ENCODE data around the gene PCDHGA5.
"Not testable (repeated sequence)": the region's sequence is repeated elsewhere in the genome, so short reads cannot be mapped to it uniquely, and the experiment has no call there.

The PCDHGA5 gene

DNA sequence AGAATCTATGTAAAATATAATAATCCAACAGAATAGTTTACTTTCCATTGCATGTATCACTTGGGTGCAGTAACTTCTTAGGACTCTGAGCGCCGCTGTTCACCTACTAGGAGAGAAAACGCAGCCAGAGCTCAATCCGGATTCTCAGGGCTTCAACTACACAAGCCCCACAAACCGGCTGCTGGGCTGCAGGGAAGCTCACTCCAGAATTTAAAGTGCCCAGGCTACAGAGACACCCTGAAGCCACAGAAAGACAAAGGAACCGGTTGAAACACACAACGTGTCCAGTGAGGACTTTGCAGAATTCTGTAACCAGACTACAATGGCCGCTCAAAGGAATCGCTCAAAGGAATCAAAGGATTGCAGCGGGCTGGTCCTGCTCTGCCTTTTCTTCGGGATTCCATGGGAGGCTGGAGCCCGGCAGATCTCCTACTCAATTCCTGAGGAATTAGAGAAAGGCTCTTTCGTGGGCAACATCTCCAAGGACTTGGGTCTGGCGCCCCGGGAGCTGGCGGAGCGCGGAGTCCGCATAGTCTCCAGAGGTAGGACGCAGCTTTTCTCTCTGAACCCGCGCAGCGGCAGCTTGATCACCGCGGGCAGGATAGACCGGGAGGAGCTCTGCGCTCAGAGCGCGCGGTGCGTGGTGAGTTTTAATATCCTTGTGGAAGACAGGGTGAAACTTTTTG lies 49.0 kb downstream of the PCDHGA5 start, which contains the start of gene PCDHGA10:
PCDHGA10 (plus strand) TSS at position 134 of the 686 bp plus-strand sequence; CDS start at position 323, 189 bp downstream.
- Histone ChIP-seq H3K27me3 (ENCODE audit: insufficient read depth, poor library complexity, severe bottlenecking) (peaks cover 3% of the 10 kb centered on the region), H3K4me3 (replicated peaks; ENCODE audit: insufficient read depth, low read length) (peak within 1 kb of the TSS; percentile 68), H3K27ac (replicated peaks) (no peak within 1 kb of the TSS)
- no peak for TF ChIP-seq SPI1 (IDR thresholded peaks at IDR 0.05; ENCODE audit: borderline replicate concordance, low read depth)
- TF ChIP-seq, protein P1, sequence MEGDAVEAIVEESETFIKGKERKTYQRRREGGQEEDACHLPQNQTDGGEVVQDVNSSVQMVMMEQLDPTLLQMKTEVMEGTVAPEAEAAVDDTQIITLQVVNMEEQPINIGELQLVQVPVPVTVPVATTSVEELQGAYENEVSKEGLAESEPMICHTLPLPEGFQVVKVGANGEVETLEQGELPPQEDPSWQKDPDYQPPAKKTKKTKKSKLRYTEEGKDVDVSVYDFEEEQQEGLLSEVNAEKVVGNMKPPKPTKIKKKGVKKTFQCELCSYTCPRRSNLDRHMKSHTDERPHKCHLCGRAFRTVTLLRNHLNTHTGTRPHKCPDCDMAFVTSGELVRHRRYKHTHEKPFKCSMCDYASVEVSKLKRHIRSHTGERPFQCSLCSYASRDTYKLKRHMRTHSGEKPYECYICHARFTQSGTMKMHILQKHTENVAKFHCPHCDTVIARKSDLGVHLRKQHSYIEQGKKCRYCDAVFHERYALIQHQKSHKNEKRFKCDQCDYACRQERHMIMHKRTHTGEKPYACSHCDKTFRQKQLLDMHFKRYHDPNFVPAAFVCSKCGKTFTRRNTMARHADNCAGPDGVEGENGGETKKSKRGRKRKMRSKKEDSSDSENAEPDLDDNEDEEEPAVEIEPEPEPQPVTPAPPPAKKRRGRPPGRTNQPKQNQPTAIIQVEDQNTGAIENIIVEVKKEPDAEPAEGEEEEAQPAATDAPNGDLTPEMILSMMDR (IDR thresholded peaks at IDR 0.05; ENCODE audit: insufficient read depth, low read length): peak; percentile 51
- DNase-seq (ENCODE audit: low read depth in 1 of 2, low spot score in 1 of 2): peak; percentile 48 to 79

DNA sequence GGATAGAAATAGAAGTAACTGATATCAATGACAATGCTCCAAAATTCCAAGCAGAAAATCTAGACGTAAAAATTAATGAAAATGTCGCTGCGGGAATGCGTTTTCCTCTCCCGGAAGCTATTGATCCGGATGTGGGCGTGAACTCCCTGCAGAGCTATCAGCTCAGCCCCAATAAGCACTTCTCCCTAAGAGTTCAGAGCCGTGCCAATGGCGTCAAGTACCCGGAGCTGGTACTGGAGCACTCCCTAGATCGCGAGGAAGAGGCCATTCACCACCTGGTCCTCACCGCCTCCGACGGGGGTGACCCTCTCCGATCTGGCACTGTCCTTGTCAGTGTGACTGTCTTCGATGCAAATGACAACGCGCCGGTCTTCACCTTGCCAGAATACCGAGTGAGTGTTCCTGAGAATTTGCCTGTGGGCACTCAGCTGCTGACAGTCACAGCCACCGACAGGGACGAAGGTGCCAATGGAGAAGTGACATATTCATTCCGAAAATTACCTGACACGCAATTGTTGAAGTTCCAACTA lies 49.6 kb downstream of the PCDHGA5 start:
- H3K4me3 ChIP-seq (replicated peaks; ENCODE audit: insufficient read depth, low read length): peak overlapping the region; percentile 68
- peaks cover 5% of the 10 kb centered on the region for H3K27me3 ChIP-seq (ENCODE audit: insufficient read depth, poor library complexity, severe bottlenecking)
- TF ChIP-seq, protein P1 (IDR thresholded peaks at IDR 0.05; ENCODE audit: insufficient read depth, low read length): no peak
- TF ChIP-seq GABPA (IDR thresholded peaks at IDR 0.05; ENCODE audit: low read depth) (no peak), SPI1 (IDR thresholded peaks at IDR 0.05; ENCODE audit: borderline replicate concordance, low read depth) (no peak), POLR2AphosphoS5 (IDR thresholded peaks at IDR 0.05; ENCODE audit: low read depth) (no peak)
- TF ChIP-seq, protein P2, sequence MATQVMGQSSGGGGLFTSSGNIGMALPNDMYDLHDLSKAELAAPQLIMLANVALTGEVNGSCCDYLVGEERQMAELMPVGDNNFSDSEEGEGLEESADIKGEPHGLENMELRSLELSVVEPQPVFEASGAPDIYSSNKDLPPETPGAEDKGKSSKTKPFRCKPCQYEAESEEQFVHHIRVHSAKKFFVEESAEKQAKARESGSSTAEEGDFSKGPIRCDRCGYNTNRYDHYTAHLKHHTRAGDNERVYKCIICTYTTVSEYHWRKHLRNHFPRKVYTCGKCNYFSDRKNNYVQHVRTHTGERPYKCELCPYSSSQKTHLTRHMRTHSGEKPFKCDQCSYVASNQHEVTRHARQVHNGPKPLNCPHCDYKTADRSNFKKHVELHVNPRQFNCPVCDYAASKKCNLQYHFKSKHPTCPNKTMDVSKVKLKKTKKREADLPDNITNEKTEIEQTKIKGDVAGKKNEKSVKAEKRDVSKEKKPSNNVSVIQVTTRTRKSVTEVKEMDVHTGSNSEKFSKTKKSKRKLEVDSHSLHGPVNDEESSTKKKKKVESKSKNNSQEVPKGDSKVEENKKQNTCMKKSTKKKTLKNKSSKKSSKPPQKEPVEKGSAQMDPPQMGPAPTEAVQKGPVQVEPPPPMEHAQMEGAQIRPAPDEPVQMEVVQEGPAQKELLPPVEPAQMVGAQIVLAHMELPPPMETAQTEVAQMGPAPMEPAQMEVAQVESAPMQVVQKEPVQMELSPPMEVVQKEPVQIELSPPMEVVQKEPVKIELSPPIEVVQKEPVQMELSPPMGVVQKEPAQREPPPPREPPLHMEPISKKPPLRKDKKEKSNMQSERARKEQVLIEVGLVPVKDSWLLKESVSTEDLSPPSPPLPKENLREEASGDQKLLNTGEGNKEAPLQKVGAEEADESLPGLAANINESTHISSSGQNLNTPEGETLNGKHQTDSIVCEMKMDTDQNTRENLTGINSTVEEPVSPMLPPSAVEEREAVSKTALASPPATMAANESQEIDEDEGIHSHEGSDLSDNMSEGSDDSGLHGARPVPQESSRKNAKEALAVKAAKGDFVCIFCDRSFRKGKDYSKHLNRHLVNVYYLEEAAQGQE (IDR thresholded peaks at IDR 0.05; ENCODE audit: insufficient replicate concordance, low read depth): no peak

DNA sequence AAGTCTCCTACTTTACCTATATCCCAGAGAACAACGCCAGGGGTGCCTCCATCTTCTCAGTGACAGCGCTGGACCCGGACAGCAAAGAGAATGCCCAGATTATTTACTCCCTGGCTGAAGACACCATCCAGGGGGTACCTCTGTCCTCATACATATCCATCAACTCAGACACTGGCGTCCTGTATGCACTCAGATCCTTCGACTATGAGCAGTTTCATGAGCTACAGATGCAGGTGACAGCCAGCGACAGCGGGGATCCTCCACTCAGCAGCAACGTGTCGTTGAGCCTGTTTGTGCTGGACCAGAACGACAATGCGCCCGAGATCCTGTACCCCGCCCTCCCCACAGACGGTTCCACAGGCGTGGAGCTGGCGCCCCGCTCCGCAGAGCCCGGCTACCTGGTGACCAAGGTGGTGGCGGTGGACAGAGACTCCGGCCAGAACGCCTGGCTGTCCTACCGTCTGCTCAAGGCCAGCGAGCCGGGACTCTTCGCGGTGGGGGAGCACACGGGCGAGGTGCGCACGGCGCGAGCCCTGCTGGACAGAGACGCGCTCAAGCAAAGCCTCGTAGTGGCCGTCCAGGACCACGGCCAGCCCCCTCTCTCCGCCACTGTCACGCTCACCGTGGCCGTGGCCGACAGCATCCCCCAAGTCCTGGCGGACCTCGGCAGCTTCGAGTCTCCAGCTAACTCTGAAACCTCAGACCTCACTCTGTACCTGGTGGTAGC lies 50.7 kb downstream of the PCDHGA5 start:
- H3K4me3 ChIP-seq (replicated peaks; ENCODE audit: insufficient read depth, low read length); H3K27ac ChIP-seq (replicated peaks); H3K27me3 ChIP-seq (ENCODE audit: insufficient read depth, poor library complexity, severe bottlenecking); DNase-seq (ENCODE audit: low read depth in 1 of 2, low spot score in 1 of 2): not testable (repeated sequence)

More for the DNA sequence above, 49.6 kb downstream of the PCDHGA5 start:
- H3K27ac ChIP-seq (replicated peaks): no peak overlapping the region
- DNase-seq (ENCODE audit: low read depth in 1 of 2, low spot score in 1 of 2): peak in 1 of 2 experiments; percentile 21

DNA sequence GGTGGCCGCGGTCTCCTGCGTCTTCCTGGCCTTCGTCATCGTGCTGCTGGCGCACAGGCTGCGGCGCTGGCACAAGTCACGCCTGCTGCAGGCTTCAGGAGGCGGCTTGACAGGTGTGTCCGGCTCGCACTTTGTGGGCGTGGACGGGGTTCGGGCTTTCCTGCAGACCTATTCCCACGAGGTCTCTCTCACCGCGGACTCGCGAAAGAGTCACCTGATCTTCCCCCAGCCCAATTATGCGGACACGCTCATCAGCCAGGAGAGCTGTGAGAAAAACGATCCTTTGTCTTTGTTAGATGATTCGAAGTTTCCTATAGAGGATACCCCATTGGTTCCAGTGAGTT lies 51.3 kb downstream of the PCDHGA5 start:
- H3K4me3 ChIP-seq (replicated peaks; ENCODE audit: insufficient read depth, low read length); H3K27ac ChIP-seq (replicated peaks); DNase-seq (ENCODE audit: low read depth in 1 of 2, low spot score in 1 of 2): not testable (repeated sequence)

More for the DNA sequence above, 51.3 kb downstream of the PCDHGA5 start:
- not testable (repeated sequence) for H3K27me3 ChIP-seq (ENCODE audit: insufficient read depth, poor library complexity, severe bottlenecking)
